Hepatocyte (in vitro differentiated cells): ENCODE results near the gene NOVA1. TPM values are rescaled to one million over a fixed set of nuclear protein-coding genes. Genes with fewer than 3 reads are reported as not detected.

Source experiments
- DNase-seq: peaks from one replicate; pipeline ENCODE4 v3.0.0-alpha.2; 2016; ENCODE audit warnings: low spot score
- H2AFZ ChIP-seq: fragments of 200-600 bp; sonication (generic); 2 replicates; pipeline ENCODE4 v1.6.0; 2016; ENCODE audit warnings: antibody characterized with exemption, mild to moderate bottlenecking
- H3K27ac ChIP-seq: fragments of 200-600 bp; sonication (generic); 2 replicates; pipeline ENCODE4 v1.5.1; 2016; ENCODE audit warnings: mild to moderate bottlenecking
- H3K27me3 ChIP-seq: fragments of 200-600 bp; sonication (generic); 2 replicates; pipeline ENCODE4 v1.6.1; 2016
- H3K36me3 ChIP-seq: fragments of 200-600 bp; sonication (generic); replicated peaks from 2 replicates; pipeline ENCODE4 v1.5.1; 2016; ENCODE audit warnings: low read depth; ENCODE audit not compliant: insufficient read depth
- H3K4me1 ChIP-seq: fragments of 200-600 bp; sonication (generic); 2 replicates; pipeline ENCODE4 v1.5.1; 2016; ENCODE audit warnings: mild to moderate bottlenecking, moderate library complexity; ENCODE audit not compliant: insufficient read depth
- H3K4me2 ChIP-seq: fragments of 200-600 bp; sonication (generic); 2 replicates; pipeline ENCODE4 v1.6.0; 2016
- H3K4me3 ChIP-seq: fragments of 200-600 bp; sonication (generic); 2 replicates; pipeline ENCODE4 v1.5.1; 2016; ENCODE audit warnings: mild to moderate bottlenecking
- H3K79me2 ChIP-seq: fragments of 200-600 bp; sonication (generic); 2 replicates; pipeline ENCODE4 v1.6.0; 2017; ENCODE audit warnings: mild to moderate bottlenecking
- H3K9me2 ChIP-seq: fragments of 200-600 bp; sonication (generic); replicated peaks from 2 replicates; pipeline ENCODE4 v1.6.0; 2017; ENCODE audit warnings: mild to moderate bottlenecking; ENCODE audit not compliant: insufficient read depth
- H3K9me3 ChIP-seq: fragments of 200-600 bp; sonication (generic); 2 replicates; pipeline ENCODE4 v1.5.1; 2016; ENCODE audit warnings: low read depth, mild to moderate bottlenecking
- H4K20me1 ChIP-seq: fragments of 200-600 bp; sonication (generic); 2 replicates; pipeline ENCODE4 v1.6.0; 2016; ENCODE audit warnings: mild to moderate bottlenecking; ENCODE audit not compliant: insufficient read depth, poor library complexity, severe bottlenecking
- EZH2 ChIP-seq: fragments of 200-600 bp; sonication (generic); IDR thresholded peaks from 2 replicates; pipeline ENCODE4 v1.6.1; 2016; ENCODE audit warnings: antibody characterized with exemption, mild to moderate bottlenecking, borderline replicate concordance
- EZH2phosphoT487 ChIP-seq: fragments of 200-600 bp; sonication (generic); IDR thresholded peaks from one replicate; pipeline ENCODE4 v1.6.1; 2018; ENCODE audit warnings: antibody characterized with exemption, mild to moderate bottlenecking, low read depth, moderate library complexity; ENCODE audit not compliant: unreplicated experiment, severe bottlenecking
- WGBS: methylation state at CpG from one replicate; pipeline ENCODE4 v1.1.6; 2016; ENCODE audit warnings: low lambda C conversion rate; ENCODE audit errors: missing lambda C conversion rate; 5-methylcytosine and 5-hydroxymethylcytosine counted together
- polyA plus RNA-seq: library from polyadenylated mRNA; unstranded; fragments of >200 nt; fragmentation: Nextera tagmentation; extraction: Ambion mirVana; gene quantifications from 2 replicates; pipeline ENCODE4 v1.2.1, GENCODE V29; 2016
- total RNA-seq: library from RNA; depleted of rRNA; stranded (reverse); fragments of >200 nt; gene quantifications from 2 replicates; pipeline ENCODE4 v1.2.3, GENCODE V29; 2014
- TF ChIP-seq, protein P1 (sequence below): fragments of 200-600 bp; sonication (generic); IDR thresholded peaks from 2 replicates; pipeline ENCODE4 v1.5.1; 2016; ENCODE audit warnings: antibody characterized with exemption, mild to moderate bottlenecking; ENCODE audit not compliant: poor library complexity

Gene NOVA1
- total and polyA plus RNA-seq, 2 experiments from 2014 or later = 1.7 to 2.7 TPM

- Histone ChIP-seq H4K20me1 (no peaks in the 10 kb centered on the region), H3K4me2 (no peak overlapping the region), H2AFZ (no peak overlapping the region), H3K79me2 (no peaks in the 10 kb centered on the region), H3K9me3 (no peaks in the 10 kb centered on the region), H3K36me3 (no peaks in the 10 kb centered on the region), H3K4me1 (no peaks in the 10 kb centered on the region), H3K27me3 (peaks cover 8% of the 10 kb centered on the region), H3K9me2 (no peaks in the 10 kb centered on the region), H3K4me3 (no peak overlapping the region), H3K27ac (no peak overlapping the region)
- no peak for DNase-seq
- TF ChIP-seq, protein P1, sequence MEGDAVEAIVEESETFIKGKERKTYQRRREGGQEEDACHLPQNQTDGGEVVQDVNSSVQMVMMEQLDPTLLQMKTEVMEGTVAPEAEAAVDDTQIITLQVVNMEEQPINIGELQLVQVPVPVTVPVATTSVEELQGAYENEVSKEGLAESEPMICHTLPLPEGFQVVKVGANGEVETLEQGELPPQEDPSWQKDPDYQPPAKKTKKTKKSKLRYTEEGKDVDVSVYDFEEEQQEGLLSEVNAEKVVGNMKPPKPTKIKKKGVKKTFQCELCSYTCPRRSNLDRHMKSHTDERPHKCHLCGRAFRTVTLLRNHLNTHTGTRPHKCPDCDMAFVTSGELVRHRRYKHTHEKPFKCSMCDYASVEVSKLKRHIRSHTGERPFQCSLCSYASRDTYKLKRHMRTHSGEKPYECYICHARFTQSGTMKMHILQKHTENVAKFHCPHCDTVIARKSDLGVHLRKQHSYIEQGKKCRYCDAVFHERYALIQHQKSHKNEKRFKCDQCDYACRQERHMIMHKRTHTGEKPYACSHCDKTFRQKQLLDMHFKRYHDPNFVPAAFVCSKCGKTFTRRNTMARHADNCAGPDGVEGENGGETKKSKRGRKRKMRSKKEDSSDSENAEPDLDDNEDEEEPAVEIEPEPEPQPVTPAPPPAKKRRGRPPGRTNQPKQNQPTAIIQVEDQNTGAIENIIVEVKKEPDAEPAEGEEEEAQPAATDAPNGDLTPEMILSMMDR = no peak
- TF ChIP-seq EZH2 (no peak), EZH2phosphoT487 (no peak)
- WGBS = 88% methylated on average over 4 of the region's 4 CpGs
Measured at GRCh38 chr14:26593357-26593756, 4.5 kb downstream of the NOVA1 start.

GRCh38 chr14:26589925-26590324 lies 7.9 kb downstream of the NOVA1 start:
- Histone ChIP-seq H2AFZ (no peak overlapping the region), H3K79me2 (no peaks in the 10 kb centered on the region), H3K27ac (no peak overlapping the region), H3K9me2 (no peaks in the 10 kb centered on the region), H3K4me3 (no peak overlapping the region), H3K4me2 (no peak overlapping the region), H4K20me1 (no peaks in the 10 kb centered on the region), H3K4me1 (no peaks in the 10 kb centered on the region), H3K27me3 (no peaks in the 10 kb centered on the region), H3K9me3 (no peaks in the 10 kb centered on the region), H3K36me3 (no peaks in the 10 kb centered on the region)
- DNase-seq = no peak
- WGBS = 95% methylated on average over 1 of the region's 1 CpG
- TF ChIP-seq EZH2 (no peak), EZH2phosphoT487 (no peak)
- TF ChIP-seq, protein P1 = no peak

GRCh38 chr14:26577711-26578110 lies 20.1 kb downstream of the NOVA1 start:
- DNase-seq = no peak
- H3K79me2 ChIP-seq = no peaks in the 10 kb centered on the region
- H2AFZ ChIP-seq = no peak overlapping the region
- no peak overlapping the region for H3K27ac ChIP-seq
- H3K9me2 ChIP-seq = no peaks in the 10 kb centered on the region
- no peaks in the 10 kb centered on the region for H3K36me3 ChIP-seq
- no peaks in the 10 kb centered on the region for H3K27me3 ChIP-seq
- no peaks in the 10 kb centered on the region for H3K9me3 ChIP-seq
- WGBS = 73% methylated on average over 2 of the region's 2 CpGs
- no peak overlapping the region for H3K4me3 ChIP-seq
- no peaks in the 10 kb centered on the region for H4K20me1 ChIP-seq
- no peak overlapping the region for H3K4me2 ChIP-seq
- TF ChIP-seq EZH2phosphoT487 (no peak), EZH2 (no peak)
- TF ChIP-seq, protein P1 = no peak
- H3K4me1 ChIP-seq = no peaks in the 10 kb centered on the region
